H1 (cell line): ENCODE data around the gene NEDD4. TPM values are rescaled to one million over a fixed set of nuclear protein-coding genes. Genes with fewer than 3 reads are reported as not detected.

Experiments used
- CTCF ChIA-PET: fragments of 300-600 bp; sonication (Branson Sonifier 250); formaldehyde crosslinking; loops from one replicate; lab custom pipeline; 2021; ENCODE audit not compliant: partially characterized antibody; lab: Charles Lee
- POLR2A ChIA-PET: fragments of 300-600 bp; sonication (Branson Sonifier 250); formaldehyde crosslinking; loops from one replicate; lab custom pipeline; 2021; ENCODE audit warnings: inconsistent platforms; ENCODE audit not compliant: partially characterized antibody; lab: Charles Lee
- DNase-seq, 2 experiments: peaks; one replicate each; pipeline versions ENCODE4 v3.0.0 to v3.0.0-alpha.2; 2010 to 2022; ENCODE audit warnings: low spot score in 2 of 2, low read depth in 1 of 2, mixed read lengths in 1 of 2
- FAIRE-seq: peaks from 2 replicates; lab custom pipeline; 2011; peaks lifted over from hg19 to GRCh38; lab: Jason Lieb, UNC
- H2AFZ ChIP-seq: 2 replicates; pipeline ENCODE4 v1.8.1; 2012; ENCODE audit warnings: low read length, inconsistent platforms
- H2AK5ac ChIP-seq: 2 replicates; pipeline ENCODE4 v1.6.1; 2013; ENCODE audit warnings: low read depth, low read length
- H2BK120ac ChIP-seq: replicated peaks from 2 replicates; pipeline ENCODE3; 2013; ENCODE audit warnings: low read depth, low read length, inconsistent platforms
- H2BK12ac ChIP-seq: 2 replicates; pipeline ENCODE4 v1.6.1; 2013; ENCODE audit warnings: low read depth, low read length
- H2BK15ac ChIP-seq: 2 replicates; pipeline ENCODE4 v1.6.1; 2013; ENCODE audit warnings: low read length
- H2BK20ac ChIP-seq: 2 replicates; pipeline ENCODE4 v1.6.1; 2013; ENCODE audit warnings: low read length
- H2BK5ac ChIP-seq: 2 replicates; pipeline ENCODE4 v1.6.1; 2013; ENCODE audit warnings: low read depth, low read length
- H3K14ac ChIP-seq: 2 replicates; pipeline ENCODE4 v1.6.1; 2013; ENCODE audit warnings: inconsistent platforms; ENCODE audit not compliant: insufficient read length
- H3K18ac ChIP-seq: 2 replicates; pipeline ENCODE4 v1.6.1; 2013; ENCODE audit warnings: low read length; ENCODE audit errors: extremely low read depth
- H3K23ac ChIP-seq: 2 replicates; pipeline ENCODE4 v1.6.1; 2013; ENCODE audit warnings: inconsistent platforms; ENCODE audit not compliant: insufficient read length
- H3K23me2 ChIP-seq: 2 replicates; pipeline ENCODE4 v1.6.1; 2013; ENCODE audit warnings: low read depth, low read length
- H3K27ac ChIP-seq: 2 replicates; pipeline ENCODE4 v1.6.1; 2011; ENCODE audit warnings: low read depth, low read length, inconsistent platforms
- H3K27me3 ChIP-seq, 4 experiments: replicated peaks in 1 of 4; 1 replicate in 1 of 4; 2 replicates in 3 of 4; pipeline versions ENCODE4 v1.6.1 to v1.8.1; 2011 to 2013; ENCODE audit warnings: low read length in 3 of 4, mild to moderate bottlenecking in 3 of 4, inconsistent platforms in 2 of 4, mixed read lengths in 2 of 4, moderate library complexity in 1 of 4; ENCODE audit not compliant: control insufficient read depth in 3 of 4, insufficient read depth in 3 of 4; ENCODE audit errors: extremely low read depth in 1 of 4
- H3K36me3 ChIP-seq, 4 experiments: 2 replicates each; pipeline versions ENCODE4 v1.6.1 to v1.8.1; 2011 to 2013; ENCODE audit warnings: mild to moderate bottlenecking in 4 of 4, low read length in 3 of 4, moderate library complexity in 2 of 4, control low read depth in 1 of 4, inconsistent platforms in 1 of 4; ENCODE audit not compliant: insufficient read depth in 4 of 4, control insufficient read depth in 2 of 4
- H3K4ac ChIP-seq: replicated peaks from 2 replicates; pipeline ENCODE3; 2013; ENCODE audit warnings: low read length, low read depth, mixed read lengths, inconsistent platforms; ENCODE audit not compliant: insufficient read length
- H3K4me1 ChIP-seq, 4 experiments: replicated peaks in 1 of 4; 1 replicate in 1 of 4; 2 replicates in 3 of 4; pipeline versions ENCODE4 v1.6.1 to v1.8.1; 2011 to 2013; ENCODE audit warnings: low read length in 3 of 4, inconsistent platforms in 2 of 4, mixed read lengths in 1 of 4; ENCODE audit not compliant: insufficient read depth in 4 of 4, control insufficient read depth in 3 of 4
- H3K4me2 ChIP-seq, 2 experiments: 2 replicates each; pipeline versions ENCODE4 v1.6.1 to v1.8.1; 2011 to 2013; ENCODE audit warnings: low read depth in 2 of 2, low read length in 2 of 2, control low read depth in 1 of 2, inconsistent platforms in 1 of 2, mild to moderate bottlenecking in 1 of 2; ENCODE audit not compliant: insufficient read depth in 1 of 2
- H3K4me3 ChIP-seq, 4 experiments: fragments of 200-600, 300-600 bp in 1 of 4; sonication (generic), shearing (Covaris generic), sonication (Bioruptor Twin) in 1 of 4; 2 replicates each; pipeline versions ENCODE4 v1.5.1 to v1.8.1; 2011 to 2016; ENCODE audit warnings: low read length in 4 of 4, low read depth in 3 of 4, control low read depth in 2 of 4, inconsistent platforms in 2 of 4, mild to moderate bottlenecking in 2 of 4, mixed read lengths in 1 of 4, moderate library complexity in 1 of 4; ENCODE audit not compliant: insufficient read depth in 2 of 4; ENCODE audit errors: extremely low read depth in 1 of 4
- H3K56ac ChIP-seq: replicated peaks from 2 replicates; pipeline ENCODE3; 2013; ENCODE audit warnings: low read depth, mild to moderate bottlenecking, mixed read lengths, low read length, inconsistent platforms; ENCODE audit not compliant: insufficient read length
- H3K79me1 ChIP-seq: 2 replicates; pipeline ENCODE4 v1.6.1; 2013; ENCODE audit warnings: low read depth, low read length, control low read depth
- H3K79me2 ChIP-seq, 2 experiments: 2 replicates each; pipeline versions ENCODE4 v1.6.1 to v1.8.1; 2012 to 2013; ENCODE audit warnings: low read length in 2 of 2, mild to moderate bottlenecking in 2 of 2, inconsistent platforms in 1 of 2; ENCODE audit not compliant: insufficient read depth in 2 of 2, control insufficient read depth in 1 of 2
- H3K9ac ChIP-seq, 4 experiments: replicated peaks in 1 of 4; 1 replicate in 1 of 4; 2 replicates in 3 of 4; pipeline versions ENCODE4 v1.6.1 to v1.8.1; 2011 to 2013; ENCODE audit warnings: low read depth in 3 of 4, low read length in 3 of 4, control low read depth in 2 of 4, mild to moderate bottlenecking in 2 of 4, moderate library complexity in 2 of 4, inconsistent platforms in 1 of 4; ENCODE audit errors: extremely low read depth in 1 of 4
- H3K9me3 ChIP-seq, 2 experiments: 2 replicates each; pipeline versions ENCODE4 v1.6.1 to v1.8.1; 2012 to 2013; ENCODE audit warnings: mild to moderate bottlenecking in 2 of 2, moderate library complexity in 2 of 2, control low read depth in 1 of 2, inconsistent platforms in 1 of 2, low read depth in 1 of 2, low read length in 1 of 2, mixed read lengths in 1 of 2; ENCODE audit not compliant: insufficient read depth in 2 of 2
- H4K20me1 ChIP-seq, 2 experiments: replicated peaks in 1 of 2; 2 replicates each; pipeline versions ENCODE3 to v1.8.1; 2011 to 2013; ENCODE audit warnings: inconsistent platforms in 2 of 2, low read length in 2 of 2, mild to moderate bottlenecking in 1 of 2; ENCODE audit not compliant: insufficient read depth in 2 of 2, control insufficient read depth in 1 of 2
- H4K5ac ChIP-seq: 2 replicates; pipeline ENCODE4 v1.6.1; 2013; ENCODE audit warnings: low read length, low read depth, mixed read lengths, inconsistent platforms; ENCODE audit not compliant: insufficient read length
- H4K8ac ChIP-seq: 2 replicates; pipeline ENCODE4 v1.8.0; 2013; ENCODE audit warnings: mild to moderate bottlenecking, moderate library complexity, low read length, inconsistent platforms; ENCODE audit not compliant: insufficient read depth; ENCODE audit errors: extremely low read depth
- H4K91ac ChIP-seq: replicated peaks from 2 replicates; pipeline ENCODE3; 2013; ENCODE audit warnings: low read length, mixed read lengths, inconsistent platforms; ENCODE audit not compliant: insufficient read length
- CREB1 ChIP-seq: IDR thresholded peaks from 2 replicates; pipeline ENCODE4 v1.6.1; 2012; ENCODE audit warnings: inconsistent platforms
- WGBS, 2 experiments: shearing (Covaris generic) in 1 of 2; methylation state at CpG; one replicate each; pipeline versions ENCODE4 v1.1.6 to v1.1.7; 2013 to 2015; ENCODE audit warnings: low lambda C conversion rate in 2 of 2, mixed read lengths in 2 of 2, inconsistent platforms in 1 of 2, low coverage in 1 of 2, missing lambda C conversion rate in 1 of 2; ENCODE audit not compliant: insufficient replicate concordance in 2 of 2, insufficient coverage in 1 of 2, insufficient read length in 1 of 2; ENCODE audit errors: extremely low coverage in 1 of 2, missing lambda C conversion rate in 1 of 2; 5-methylcytosine and 5-hydroxymethylcytosine counted together
- polyA plus RNA-seq, 7 experiments: library from polyadenylated mRNA; depleted of rRNA in 3 of 7; stranded (reverse) in 5 of 7; unstranded in 2 of 7; fragments of >200 nt in 5 of 7; fragments of 200-250 nt in 2 of 7; gene quantifications; 1 replicate in 5 of 7; 2 replicates in 1 of 7; 4 replicates in 1 of 7; pipeline versions ENCODE4 v1.2.1 to v1.2.3, GENCODE V29; 2011 to 2013; ENCODE audit warnings: missing spikeins in 2 of 7, mixed read lengths in 2 of 7
- total RNA-seq: library from RNA; stranded (reverse); fragmentation: NEBNext Ultra II Directional; extraction: Animal tissue kit (Norgen Biotek cat#: 25700); gene quantifications from 2 replicates; pipeline ENCODE4 v1.2.1, GENCODE V29; 2021

The NEDD4 gene
- total and polyA plus RNA-seq, 2 of the 8 experiments (the other 6 are each of a cell fraction or from before 2014, with no cell fraction given): 0.95 to 3.9 TPM

DNA sequence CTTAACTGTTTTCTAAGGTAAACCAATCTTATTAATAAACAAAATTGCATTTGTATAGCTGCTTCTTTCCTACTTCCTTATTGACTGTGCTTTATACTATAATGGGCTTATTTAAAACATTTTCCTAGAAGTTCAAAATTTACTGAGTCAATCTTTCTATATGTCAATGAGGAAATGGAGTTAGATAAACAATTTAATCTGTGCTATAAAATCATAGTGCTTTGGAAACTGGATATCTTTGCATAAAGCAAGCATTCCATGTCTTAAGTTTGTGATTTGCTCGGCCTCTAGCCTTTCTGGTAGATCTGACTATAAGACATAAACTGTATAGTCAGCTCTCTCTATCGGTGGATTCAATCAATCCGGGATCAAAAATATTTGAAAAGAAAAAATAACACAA lies 99.6 kb downstream of the NEDD4 start:
- CTCF ChIA-PET: interaction anchor here (1.5 kb wide), 1 partner anchor 11 kb away, joined by 4 read pairs; no protein-coding TSS in a partner anchor
- no peak overlapping the region for H3K4me2 ChIP-seq

More for the DNA sequence above, 99.6 kb downstream of the NEDD4 start:
- Histone ChIP-seq H4K8ac (no peak overlapping the region), H2BK15ac (no peak overlapping the region), H3K18ac (no peak overlapping the region), H2BK5ac (no peak overlapping the region), H3K27me3 (no peaks in the 10 kb centered on the region), H3K4me1 (peaks cover 0 to 3% (median 0%) of the 10 kb centered on the region in 4 experiments; a peak in 2 of 7 replicates), H3K14ac (no peak overlapping the region), H4K20me1 (no peaks in the 10 kb centered on the region), H2AK5ac (no peak overlapping the region), H3K27ac (no peak overlapping the region), H2BK12ac (no peak overlapping the region), H2BK20ac (no peak overlapping the region), H4K91ac (no peak overlapping the region), H3K79me1 (no peaks in the 10 kb centered on the region), H3K79me2 (no peaks in the 10 kb centered on the region), H3K23ac (no peak overlapping the region), H3K9me3 (no peaks in the 10 kb centered on the region), H3K23me2 (no peaks in the 10 kb centered on the region), H3K9ac (no peak overlapping the region), H3K4me3 (no peak overlapping the region), H2AFZ (no peak overlapping the region), H3K36me3 (no peaks in the 10 kb centered on the region), H3K56ac (no peak overlapping the region), H3K4ac (no peak overlapping the region), H4K5ac (no peak overlapping the region), H2BK120ac (no peak overlapping the region)
- no peak for TF ChIP-seq CREB1
- DNase-seq (no peak), FAIRE-seq (no peak)
- POLR2A ChIA-PET: no interaction called here
- WGBS, 2 experiments: 93% methylated on average over 3 of the region's 3 CpGs; no CpG with 5 or more reads in 1 of the 2 experiments
